Measurements from ENCODE around the gene SCAP.

Gene SCAP

GRCh38 chr3:47425383-47425778 is 50.4 kb downstream of the SCAP start:
- TF ChIP-seq CTCF (IDR thresholded peaks at IDR 0.05; ENCODE audit: control insufficient read depth, insufficient read depth, low read depth, low read length, missing control alignments), result no peak
- no peak overlapping the region for H3K4me3 ChIP-seq (ENCODE audit: control insufficient read depth, low read depth, low read length)
- no peak for DNase-seq (ENCODE audit: low read depth)

GRCh38 chr3:47424434-47425382 is 51.0 kb downstream of the SCAP start:
- no peak for TF ChIP-seq CTCF (IDR thresholded peaks at IDR 0.05; ENCODE audit: control insufficient read depth, insufficient read depth, low read depth, low read length, missing control alignments)
- H3K4me3 ChIP-seq (ENCODE audit: control insufficient read depth, low read depth, low read length), result no peak overlapping the region
- DNase-seq (ENCODE audit: low read depth), result no peak

- no peak overlapping the region for H3K4me3 ChIP-seq (ENCODE audit: control insufficient read depth, low read depth, low read length)
- DNase-seq (ENCODE audit: low read depth), result no peak
- TF ChIP-seq CTCF (IDR thresholded peaks at IDR 0.05; ENCODE audit: control insufficient read depth, insufficient read depth, low read depth, low read length, missing control alignments), result no peak
Observed at GRCh38 chr3:47423548-47424145, 52.1 kb downstream of the SCAP start.

GRCh38 chr3:47422743-47423142 is 53.0 kb downstream of the SCAP start:
- DNase-seq (ENCODE audit: low read depth), result no peak
- H3K4me3 ChIP-seq (ENCODE audit: control insufficient read depth, low read depth, low read length), result no peak overlapping the region
- no peak for TF ChIP-seq CTCF (IDR thresholded peaks at IDR 0.05; ENCODE audit: control insufficient read depth, insufficient read depth, low read depth, low read length, missing control alignments)

GRCh38 chr3:47421741-47422649 is 53.7 kb downstream of the SCAP start:
- no peak overlapping the region for H3K4me3 ChIP-seq (ENCODE audit: control insufficient read depth, low read depth, low read length)
- DNase-seq (ENCODE audit: low read depth), result no peak
- peak; percentile 33 for TF ChIP-seq CTCF (IDR thresholded peaks at IDR 0.05; ENCODE audit: control insufficient read depth, insufficient read depth, low read depth, low read length, missing control alignments)
